HG03196 (cell line): ENCODE results near the gene SPATA31E1.
"Not testable (repeated sequence)": the region's sequence is repeated elsewhere in the genome, so short reads cannot be mapped to it uniquely, and the experiment has no call there.

Experiments
- ATAC-seq: cut with Tn5 transposase; IDR thresholded peaks from one replicate; pipeline ENCODE4 v1.9.1; 2021; ENCODE audit not compliant: unreplicated experiment

The SPATA31E1 gene

GRCh38 chr9:87919013-87919412 is 36.3 kb downstream of the SPATA31E1 start:
- not testable (repeated sequence) for ATAC-seq

DNA sequence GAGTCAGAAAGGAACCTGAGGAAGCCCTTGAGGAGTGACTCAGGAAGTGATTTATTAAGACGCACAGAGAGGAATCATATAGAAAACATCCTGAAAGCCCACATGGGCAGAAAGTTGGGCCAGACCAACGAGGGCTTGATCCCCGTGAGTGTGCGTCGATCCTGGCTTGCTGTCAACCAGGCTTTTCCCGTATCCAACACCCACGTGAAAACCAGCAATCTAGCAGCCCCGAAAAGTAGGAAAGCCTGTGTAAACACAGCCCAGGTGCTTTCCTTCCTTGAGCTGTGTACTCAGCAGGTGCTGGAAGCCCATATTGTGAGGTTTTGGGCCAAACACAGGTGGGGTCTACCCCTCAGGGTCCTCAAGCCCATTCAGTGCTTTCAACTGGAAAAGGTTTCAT is 38.9 kb downstream of the SPATA31E1 start:
- not testable (repeated sequence) for ATAC-seq

GRCh38 chr9:87923012-87923411 is 40.3 kb downstream of the SPATA31E1 start:
- not testable (repeated sequence) for ATAC-seq

- ATAC-seq = not testable (repeated sequence)
These were observed 42.2 kb downstream of the SPATA31E1 start for GRCh38 chr9:87924851-87925250.

DNA sequence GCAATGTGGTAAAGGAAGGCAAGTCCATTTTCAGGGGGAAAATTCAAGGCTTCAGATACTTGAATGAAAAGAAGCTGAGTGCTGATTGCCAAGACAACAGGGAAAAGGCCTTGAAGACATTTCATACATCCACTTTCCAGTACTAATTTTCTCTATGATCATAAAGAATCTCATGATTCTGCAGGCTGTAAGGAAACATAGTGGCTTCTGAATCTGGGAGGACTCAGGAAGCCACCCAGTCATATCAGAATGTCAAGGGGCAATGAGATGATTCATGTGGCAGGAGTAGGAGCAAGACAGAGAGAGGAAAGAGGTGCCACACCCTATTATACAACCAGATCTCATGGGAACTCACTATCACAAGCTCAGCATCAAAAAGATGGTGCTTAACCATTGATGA is 46.5 kb downstream of the SPATA31E1 start:
- ATAC-seq = not testable (repeated sequence)

DNA sequence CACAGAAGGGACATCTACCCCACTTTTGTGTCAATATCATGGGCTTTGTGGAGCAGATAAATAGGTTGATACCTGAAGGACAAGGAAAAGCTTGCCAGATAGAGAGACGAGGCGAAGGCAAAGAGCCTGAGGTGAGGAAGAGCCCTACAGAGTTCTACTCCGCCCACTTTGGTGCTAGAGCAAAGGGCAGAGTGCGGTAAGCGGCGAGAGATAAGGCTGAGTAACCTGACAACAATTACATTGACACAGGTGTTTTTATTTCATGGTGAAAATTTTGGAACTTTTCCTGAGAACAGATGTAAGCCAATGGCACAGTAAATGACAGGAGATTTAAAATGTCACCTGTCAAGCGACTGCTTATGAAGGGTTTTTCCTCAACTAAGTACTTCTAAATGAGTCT is 51.8 kb downstream of the SPATA31E1 start:
- ATAC-seq = not testable (repeated sequence)

DNA sequence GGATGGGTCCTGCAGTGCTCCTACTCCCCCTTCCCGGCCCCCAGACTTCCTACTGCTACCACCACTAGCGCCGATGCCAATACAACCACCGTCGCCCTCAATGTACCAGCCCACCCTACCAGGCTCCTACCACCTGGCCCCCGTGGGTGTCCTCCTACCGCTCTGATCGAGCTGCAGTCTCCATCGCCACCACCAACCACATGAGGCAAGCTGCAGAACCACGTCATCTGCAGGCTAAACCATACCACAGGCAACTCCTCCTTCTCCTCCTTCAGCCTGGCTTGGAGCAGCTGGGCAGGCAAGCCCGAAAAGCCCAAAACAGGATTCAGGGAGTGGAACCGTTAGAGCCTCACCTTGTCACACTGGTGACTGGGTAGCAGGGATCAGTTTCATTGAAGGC is 54.7 kb downstream of the SPATA31E1 start:
- not testable (repeated sequence) for ATAC-seq

DNA sequence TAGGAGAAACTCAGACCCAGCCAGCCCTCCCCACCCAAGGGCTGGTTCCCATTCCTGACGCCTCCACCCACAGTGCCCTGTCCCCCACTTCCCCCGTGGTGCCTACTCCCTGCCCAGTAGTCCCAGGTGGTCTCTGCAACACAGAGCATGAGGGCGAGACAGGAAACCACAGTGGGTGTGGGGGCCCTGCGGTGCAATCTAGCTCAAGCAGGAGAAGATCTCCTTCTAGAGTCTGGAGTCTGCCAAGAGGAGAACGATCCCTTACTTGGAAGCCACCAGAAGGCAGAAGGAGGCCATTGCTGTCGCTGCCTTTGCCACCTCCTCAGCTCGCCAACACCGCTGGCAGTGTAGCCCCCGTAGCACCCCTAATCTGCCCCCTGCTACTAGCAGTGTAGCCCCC is 55.2 kb downstream of the SPATA31E1 start:
- ATAC-seq = not testable (repeated sequence)

DNA sequence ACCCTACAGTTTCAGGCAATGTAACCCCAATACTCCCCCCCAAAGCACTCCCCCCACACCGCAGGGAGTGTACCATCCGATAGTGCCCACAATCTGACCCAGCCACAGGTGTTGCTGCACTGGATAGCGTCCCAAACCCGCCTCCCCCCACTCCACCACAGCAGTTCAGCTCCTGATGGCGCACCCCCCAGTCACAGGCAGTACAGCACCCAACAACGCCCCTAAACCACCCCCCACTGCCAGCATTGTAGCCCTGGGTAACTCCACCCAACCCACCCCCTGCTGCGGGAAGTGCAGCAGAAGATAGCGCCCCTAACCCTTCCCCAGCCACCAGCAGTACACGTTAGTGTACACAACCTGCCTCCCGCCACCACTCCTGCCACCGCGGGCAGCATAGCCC is 55.7 kb downstream of the SPATA31E1 start:
- ATAC-seq = not testable (repeated sequence)
